Occipital lobe (tissue), 2 donors: ENCODE results near the gene MEGF8. TPM values are rescaled to one million over a fixed set of nuclear protein-coding genes. Genes with fewer than 3 reads are reported as not detected.

ENCODE experiments used
- DNase-seq: peaks from one replicate; lab custom pipeline; 2025; lab: John Stamatoyannopoulos, UW
- total RNA-seq: library from RNA; depleted of rRNA; stranded (reverse); fragments of >200 nt; gene quantifications from one replicate; pipeline ENCODE4 v1.2.3, GENCODE V29; 2014

The MEGF8 gene, protein sequence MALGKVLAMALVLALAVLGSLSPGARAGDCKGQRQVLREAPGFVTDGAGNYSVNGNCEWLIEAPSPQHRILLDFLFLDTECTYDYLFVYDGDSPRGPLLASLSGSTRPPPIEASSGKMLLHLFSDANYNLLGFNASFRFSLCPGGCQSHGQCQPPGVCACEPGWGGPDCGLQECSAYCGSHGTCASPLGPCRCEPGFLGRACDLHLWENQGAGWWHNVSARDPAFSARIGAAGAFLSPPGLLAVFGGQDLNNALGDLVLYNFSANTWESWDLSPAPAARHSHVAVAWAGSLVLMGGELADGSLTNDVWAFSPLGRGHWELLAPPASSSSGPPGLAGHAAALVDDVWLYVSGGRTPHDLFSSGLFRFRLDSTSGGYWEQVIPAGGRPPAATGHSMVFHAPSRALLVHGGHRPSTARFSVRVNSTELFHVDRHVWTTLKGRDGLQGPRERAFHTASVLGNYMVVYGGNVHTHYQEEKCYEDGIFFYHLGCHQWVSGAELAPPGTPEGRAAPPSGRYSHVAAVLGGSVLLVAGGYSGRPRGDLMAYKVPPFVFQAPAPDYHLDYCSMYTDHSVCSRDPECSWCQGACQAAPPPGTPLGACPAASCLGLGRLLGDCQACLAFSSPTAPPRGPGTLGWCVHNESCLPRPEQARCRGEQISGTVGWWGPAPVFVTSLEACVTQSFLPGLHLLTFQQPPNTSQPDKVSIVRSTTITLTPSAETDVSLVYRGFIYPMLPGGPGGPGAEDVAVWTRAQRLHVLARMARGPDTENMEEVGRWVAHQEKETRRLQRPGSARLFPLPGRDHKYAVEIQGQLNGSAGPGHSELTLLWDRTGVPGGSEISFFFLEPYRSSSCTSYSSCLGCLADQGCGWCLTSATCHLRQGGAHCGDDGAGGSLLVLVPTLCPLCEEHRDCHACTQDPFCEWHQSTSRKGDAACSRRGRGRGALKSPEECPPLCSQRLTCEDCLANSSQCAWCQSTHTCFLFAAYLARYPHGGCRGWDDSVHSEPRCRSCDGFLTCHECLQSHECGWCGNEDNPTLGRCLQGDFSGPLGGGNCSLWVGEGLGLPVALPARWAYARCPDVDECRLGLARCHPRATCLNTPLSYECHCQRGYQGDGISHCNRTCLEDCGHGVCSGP (N-terminal part only)
- 43.7 TPM for total RNA-seq

DNA sequence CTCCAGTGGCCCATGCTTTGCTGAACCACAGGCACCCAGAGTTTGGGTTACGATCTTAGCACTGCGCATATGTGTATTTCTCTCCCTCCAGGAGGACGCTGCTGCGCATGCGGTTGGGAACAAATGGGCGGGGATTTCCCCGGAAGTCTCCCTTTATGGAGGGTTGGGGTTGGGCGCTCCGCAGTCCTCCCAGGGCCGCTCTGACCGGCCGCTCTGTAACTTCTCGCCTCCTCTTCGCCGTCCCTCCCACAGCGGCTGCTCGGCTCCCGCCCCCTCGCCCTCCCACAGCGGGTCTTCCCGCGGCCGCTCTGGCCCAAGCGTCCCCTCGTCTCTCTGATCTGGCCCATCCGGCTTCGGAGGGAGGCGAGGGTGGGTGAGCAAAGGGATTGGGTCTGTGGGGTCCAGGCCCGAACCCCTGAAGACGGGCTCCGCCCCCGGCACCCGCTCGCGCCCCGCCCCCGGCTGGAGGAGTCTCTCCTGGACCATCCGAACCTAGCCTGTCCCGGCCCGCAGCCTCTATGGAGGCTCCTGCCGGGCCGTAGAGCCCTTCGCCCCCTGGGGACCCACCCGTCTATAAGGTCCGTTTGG, at the start of gene MEGF8:
TSS of gene MEGF8 (plus strand) at position 328 of the 588 bp plus-strand sequence. CDS start 609 bp downstream, outside the sequence.
- DNase-seq, result peak; percentile 98

DNA sequence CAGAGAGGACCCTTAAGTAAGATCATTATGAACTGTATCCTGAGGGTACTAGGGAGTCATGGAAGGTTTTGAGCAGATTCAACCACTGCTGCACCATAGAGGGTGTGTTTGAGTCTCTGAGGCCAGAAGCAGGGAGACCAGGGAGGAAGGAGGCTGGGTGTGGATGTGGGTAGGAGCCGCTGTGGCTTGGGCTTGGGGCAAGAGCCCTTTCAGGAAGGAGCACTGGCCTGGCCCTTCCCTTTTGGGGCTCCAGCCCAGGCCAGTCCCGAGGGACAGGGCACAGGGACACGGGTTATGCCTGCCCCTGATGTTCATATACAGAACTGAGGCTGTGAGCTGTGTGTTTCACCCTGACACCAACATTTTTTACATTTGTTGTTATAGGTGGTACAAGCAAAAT, 49.2 kb upstream of the MEGF8 start:
- no peak for DNase-seq

DNA sequence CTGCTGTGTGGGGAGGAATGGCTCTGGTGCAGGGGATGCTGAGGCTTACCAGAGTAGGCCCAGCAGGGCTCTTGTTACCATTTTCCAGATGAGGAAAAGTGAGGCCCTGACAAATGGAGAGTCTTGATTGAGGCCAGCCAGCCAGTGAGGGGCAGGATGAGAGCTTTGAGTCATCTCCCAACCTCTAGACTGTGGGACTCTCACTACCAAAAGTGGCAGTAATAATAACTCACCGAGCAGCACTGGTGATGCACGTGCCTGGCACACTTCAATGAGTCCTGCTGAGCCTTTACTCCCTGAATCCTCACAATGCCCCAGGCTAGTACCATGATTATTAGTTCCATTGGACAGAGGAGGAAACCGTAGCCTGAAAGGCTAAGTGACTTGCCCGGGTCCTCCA, 48.6 kb upstream of the MEGF8 start:
- no peak for DNase-seq

DNA sequence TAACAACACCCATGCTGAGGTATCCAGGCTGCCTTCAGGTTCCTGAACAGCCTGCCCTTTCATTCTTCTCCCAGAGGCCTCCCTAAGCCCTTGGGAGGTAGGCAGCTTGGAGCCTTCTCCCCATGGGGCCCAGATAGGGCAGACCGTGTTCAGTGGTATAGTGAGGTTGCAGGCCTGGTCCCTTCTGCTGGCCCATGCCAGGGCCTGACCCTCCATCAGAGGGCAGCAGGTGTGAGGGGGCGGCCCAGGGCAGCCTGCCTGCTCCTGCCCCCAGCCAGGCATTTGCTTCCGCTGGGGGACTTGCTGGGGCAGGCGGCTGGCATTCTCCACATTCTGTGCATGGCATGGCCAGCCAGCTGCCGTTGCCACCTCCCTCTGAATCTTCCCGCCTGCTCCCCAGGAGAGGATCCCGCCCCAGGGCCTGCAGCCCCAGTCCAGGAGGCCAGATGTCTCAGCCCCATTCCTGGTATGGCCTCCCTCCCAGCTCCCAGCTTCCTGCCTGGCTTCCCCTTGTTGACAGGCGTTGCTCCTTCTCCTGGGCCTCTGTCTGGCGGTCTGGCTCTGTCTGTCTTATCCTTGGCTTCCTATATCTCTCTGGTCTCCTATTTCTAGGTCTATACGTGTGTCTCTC, 47.5 kb upstream of the MEGF8 start:
- no peak for DNase-seq

DNA sequence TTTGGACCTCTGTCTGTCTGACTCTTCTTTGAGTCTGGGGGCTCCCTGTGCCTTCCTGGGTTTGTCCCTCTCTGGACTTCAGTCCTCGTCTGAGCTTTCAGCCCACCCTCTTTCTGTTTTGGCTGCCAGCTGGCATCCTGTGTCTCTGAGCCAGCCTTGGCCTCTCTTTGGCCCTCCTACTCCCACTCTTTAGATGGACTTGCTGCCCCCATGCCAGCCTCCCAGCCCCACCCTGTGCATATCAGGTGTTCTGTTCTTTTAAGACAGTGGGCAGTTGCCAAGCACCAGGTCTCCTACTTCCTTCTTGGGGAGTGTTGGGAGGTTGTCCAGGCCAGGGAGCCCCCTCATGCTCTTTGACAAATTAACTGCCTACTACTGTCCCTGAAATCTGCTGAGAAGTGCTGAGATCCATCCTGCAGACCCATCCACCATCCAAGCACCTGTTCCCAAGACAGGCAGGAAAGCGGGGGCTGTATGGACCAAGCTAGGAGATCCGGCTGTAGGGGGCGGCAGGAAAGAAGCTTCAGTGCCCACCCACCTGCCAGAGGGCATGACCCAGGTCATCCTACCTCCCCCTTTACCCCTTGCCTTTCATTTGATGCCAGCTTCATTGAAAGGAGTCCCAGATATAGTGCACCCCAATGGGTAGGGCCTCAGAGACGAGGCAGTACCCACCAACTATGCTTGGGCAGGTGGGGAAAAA, 46.8 kb upstream of the MEGF8 start:
- no peak for DNase-seq

DNA sequence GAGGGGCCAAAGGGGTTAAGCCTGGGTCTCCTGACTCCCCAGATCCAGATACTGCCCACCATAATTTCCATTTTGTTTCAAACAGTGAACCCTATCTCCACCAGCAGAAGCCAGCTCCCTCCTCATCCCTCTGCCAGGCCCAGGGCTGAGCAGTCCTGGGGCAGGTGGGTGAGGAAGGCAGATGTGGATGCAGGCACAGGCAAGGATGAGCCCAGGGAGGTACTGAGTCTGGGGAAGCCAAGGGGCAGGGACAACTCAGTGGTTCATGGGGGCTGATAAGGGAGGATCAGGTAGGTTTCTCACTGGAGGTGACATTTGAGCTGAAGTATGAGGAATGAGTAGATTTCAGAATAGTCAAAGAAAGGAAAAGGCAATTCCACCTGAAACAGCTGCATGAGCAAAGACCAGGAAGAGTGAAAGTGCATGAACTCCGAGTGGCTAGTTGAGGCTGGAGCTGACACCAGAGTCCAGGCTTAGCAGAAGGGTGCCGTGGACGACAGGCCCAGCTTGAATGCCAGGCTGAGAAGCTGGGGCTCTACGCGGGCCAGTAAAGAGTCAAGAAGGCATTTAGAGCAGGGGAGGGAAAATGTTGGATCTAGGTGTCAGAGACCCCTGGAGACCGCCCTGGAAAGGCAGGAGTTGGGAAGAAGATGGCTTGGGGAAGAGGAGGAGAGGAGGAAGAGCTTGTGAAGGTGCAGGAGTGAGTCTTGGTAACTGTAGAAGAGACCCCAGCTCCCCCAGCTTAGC, 46.1 kb upstream of the MEGF8 start:
- DNase-seq, result no peak

DNA sequence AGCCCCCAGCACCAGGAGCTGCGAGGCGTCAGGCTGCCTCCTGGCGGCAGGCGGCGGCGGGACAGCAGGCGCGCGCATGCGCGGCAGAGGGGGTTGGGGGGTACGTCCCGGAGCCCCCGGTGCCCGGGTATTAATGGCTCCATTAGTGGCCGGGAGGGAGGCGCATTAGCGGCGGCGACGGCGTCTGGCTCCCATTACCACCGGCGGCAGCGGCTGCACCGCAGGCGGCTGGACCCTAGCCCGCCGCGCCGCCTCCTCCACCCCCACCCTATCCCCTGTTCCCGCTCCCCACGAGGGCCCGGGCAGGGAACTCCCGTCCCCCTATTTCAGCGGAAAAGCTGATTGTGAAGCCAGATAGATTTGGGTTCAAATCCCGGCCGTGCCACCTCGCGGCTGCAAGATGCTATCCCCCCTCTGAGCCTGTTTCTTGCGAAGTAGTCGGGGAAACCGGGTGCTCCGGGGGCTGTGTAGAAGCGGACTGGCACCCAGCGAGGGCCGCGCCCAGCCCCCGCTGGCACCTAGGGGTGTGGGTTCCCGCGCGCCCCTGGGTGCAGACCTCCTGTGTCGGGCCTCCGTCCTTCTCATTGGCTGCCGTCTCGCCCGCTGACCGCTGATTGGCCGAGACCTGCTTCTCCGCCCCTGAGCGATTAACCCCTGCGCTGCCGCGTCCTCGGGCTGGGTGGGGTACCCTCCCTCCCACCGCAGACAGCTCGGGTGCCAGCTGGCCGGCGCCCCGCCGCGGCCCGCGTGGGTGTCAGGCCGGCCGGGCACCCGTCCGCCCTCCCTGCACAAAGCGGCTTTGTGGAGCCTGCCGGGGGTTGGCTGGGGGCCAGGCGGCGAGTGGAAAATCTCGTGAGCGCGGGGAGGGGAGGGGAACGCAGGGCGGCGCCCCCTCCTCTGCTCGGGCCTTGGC, 45.3 kb upstream of the MEGF8 start:
- peak; percentile 94 for DNase-seq

DNA sequence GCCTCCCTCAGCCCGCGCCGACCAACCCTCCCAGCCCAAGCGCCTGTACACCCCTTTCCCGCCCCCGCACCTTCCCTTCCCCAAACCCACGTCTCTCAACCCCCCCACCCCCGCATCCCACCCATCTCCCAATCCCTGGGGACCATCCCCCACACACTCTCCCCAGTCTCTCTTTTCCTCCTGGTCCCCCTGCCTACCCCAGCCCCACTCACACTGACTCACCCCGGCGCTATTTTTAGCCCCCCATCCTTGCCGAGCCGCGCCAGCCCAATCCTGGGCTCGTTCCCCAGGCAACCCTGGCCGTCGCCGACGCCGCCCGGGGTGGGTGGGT, 44.7 kb upstream of the MEGF8 start:
- peak; percentile 85 for DNase-seq

DNA sequence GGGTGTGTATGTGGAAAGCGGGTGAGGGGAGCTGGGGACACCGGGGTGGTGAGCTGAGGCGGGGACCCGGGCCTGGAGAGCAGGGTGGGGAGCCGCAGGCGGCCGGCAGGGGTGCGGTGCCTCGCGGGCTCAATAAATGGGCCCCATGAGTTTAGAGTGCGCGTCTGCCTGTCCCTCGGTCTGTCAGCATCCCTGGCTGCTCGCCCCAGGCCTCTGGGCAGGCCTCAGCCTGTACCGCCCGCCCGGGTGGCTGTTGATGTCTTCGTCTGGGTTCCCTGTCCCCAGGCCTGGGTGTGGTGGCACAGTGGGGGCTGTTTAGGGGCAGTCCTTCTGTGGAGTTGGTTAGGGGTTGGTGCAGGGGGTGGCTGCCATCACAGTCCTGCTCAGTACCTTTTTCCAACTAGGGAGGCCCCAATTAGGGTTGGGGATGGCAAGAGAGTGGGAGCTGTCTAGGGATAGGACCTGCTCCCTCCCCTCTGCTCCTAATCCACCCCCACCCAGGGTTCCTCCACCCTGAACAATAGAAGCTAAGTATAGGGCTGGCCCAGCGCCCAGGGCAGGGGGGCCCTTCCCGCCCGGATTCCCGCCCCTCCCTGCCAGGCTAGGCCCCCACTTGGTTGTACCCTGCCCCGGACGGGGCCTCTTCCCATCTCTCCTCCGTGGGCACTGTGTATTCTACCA, 44.1 kb upstream of the MEGF8 start:
- peak; percentile 54 for DNase-seq

DNA sequence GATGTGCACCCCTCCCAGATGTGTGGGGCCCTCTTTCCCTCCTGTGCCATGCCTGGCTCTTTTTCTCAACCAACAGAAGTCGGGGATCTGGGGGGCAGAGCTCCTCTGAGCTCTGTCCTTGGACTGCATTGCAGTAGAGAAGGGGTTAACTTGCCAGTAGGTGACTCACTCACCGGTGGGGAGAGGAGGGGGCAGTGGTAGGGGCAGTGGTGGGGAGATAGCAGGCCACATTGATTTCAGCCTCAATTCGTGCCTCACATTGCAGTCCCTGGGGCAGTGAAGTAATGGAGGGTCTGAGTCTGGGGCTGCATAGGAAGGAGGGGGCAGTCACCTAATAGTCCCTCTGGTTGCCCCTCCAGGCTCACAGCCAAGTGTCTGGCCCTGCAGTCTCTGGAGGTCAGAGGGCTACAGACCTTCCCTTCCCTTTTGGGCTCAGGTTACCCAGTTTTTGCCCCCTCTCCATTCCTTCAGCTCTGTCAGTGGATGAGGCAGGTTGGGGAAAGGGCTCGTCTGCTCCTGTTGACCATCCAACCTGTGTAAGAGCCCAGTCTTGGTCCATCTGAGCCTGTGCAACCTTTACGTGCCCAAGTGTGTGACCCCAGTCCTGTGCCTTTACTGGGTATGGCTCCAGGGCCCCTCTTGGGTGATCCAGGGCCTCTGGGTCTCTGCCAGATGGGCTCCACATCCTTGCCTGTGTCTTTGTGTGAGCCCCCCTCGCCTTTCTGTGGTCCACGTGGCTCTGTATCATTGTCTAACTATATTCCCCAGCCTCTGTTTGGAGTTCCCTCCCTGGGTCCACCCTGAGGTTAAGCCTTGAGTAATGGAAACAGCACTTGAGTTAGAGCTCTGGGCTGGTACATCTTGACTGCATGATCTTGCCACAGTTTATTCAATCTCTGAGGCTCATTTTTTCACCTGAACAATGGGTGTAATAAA, 43.3 kb upstream of the MEGF8 start:
- no peak for DNase-seq

DNA sequence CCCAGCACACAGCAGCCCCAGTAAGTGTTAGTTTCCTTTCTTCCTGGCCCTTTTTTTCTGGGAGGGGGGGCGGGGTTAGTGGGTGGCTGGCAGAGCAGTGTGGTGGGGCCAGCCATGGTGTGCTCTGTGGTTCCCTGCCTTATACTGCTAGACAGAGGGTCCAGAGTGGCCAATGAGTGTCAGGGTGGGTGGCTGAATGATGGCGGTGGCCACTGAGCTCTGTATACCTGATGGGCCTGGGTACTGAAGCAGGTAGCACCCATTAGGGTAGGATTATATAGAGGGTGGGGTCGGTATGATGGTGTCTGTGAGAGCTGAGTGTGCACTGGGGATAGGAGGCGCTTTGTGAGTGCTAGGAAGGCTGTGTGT, 42.6 kb upstream of the MEGF8 start:
- DNase-seq, result no peak

DNA sequence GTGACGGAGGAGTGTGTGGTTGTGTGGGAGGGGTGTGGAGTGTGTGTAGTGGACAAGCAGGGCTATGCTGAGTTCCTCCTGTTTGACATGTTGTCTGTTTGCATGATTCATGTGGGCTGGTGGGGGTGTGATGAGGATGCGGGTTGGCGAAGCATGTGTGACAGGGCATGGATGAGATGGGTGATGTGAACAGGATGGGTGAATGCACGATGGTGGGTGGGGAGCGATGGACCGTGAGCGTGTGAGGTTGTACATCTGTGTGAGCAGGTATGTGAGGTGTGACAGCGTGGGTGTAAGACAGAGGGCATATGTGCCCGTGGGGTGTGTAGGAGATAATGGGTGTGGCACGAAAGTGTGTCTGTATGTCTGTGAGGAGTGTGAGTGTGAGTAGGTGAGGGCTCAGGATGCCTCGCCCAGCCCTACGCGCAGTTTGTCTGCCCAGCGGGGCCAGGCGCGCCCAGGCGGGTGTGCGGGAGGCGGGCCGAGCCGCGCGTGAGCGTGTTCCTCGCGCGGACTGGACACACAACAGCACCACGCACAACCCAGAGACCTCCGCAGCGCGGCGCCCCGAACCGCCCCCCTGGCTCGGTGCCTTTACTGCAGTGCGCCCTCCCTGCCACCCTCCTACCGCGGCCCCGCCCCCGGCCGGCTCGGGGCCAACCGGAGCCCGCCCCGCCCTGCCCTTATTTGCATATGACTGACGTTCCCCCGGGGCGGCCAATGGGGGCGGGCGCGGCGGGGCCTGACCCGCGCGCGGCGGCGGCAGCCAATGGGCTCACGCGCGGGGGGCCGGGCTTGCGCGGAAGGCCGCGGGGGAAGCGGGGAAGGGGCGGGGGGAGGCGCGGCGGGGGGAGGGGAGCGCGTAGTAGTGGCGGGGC, 42.0 kb upstream of the MEGF8 start:
- peak; percentile 96 for DNase-seq

DNA sequence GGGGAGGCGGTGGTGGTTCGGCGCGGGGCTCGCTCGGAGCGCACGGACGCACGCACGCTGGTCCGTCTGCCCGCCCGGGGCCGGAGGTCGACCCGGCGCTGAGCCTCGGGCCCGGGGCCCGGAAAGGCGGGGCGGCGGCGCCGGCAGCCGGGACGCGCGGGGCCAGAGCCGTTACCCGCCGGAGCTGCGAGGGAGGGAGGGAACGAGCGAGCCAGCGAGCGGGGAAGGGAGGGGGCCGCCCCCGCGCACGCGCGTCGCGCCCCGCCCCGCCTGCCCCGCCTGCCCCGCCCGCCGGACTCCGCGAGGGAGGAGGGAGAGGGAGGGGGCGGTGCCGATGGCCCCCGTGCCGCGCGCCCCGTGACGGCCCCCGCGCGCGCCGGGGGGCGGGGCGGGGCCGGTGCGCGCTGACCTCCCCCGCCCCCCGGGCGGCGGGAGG, 41.4 kb upstream of the MEGF8 start:
- peak; percentile 79 for DNase-seq

DNA sequence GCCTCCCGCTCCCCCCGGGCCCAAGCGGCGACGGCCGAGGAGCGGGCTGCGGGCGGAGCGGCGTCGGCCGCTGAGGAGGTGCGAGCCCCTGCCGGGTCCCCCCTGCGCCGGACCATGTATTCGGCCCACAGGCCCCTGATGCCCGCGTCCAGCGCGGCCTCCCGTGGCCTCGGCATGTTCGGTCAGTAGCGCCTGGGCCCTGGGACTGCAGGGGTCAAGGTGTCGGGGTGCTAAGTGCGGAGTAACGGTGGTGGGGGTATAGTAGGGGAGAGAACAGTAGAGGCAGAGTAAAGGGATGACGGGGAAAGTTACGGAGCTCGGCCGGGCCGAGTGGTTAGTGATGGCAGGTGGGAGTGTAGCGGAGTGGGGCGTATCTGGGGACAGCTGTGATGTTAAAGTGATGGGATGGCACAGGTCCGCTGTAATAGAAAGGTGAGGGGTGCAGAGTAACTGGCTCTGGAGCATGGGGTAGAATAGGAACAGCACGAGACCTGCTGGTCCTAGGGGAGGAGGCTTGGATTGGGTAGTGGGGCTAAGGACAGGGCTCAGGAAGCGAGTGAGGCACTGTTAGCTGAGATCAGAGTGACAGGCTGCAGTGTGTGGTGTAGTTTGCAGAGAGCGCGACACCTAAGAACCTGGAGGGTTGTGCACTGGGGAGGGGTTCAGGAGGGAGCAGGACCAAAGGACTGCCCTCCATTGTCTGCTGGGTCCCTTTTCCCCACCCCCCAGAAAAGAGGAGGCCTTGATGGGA, 40.7 kb upstream of the MEGF8 start:
- DNase-seq, result no peak

DNA sequence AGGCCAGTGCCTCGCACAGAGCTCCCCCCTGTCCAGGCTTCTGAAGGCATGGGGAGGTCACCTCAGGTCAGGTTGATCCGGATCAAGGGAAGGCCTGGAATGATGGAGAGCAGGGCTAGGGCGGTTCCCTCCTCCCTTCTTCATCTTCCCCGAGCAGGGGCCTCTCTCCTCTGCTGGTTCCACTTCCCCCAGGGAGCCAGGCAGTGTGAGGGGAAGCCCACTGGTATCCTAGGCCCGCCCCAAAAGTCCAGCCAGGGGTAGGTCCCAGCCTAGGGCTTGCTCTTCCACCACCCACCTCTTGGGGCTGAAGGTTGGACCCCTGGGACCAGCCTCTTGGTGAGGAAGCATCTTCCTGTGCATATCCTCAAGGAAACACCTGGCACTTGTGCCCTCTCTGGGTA, 39.9 kb upstream of the MEGF8 start:
- DNase-seq, result no peak
